ENCODE measurements around the gene SLCO2B1.

SLCO2B1 gene

GRCh38 chr11:75223954-75224643, 73.2 kb downstream of the SLCO2B1 start:
- DNase-seq (ENCODE audit: low read depth): no peak

GRCh38 chr11:75225794-75226193, 74.9 kb downstream of the SLCO2B1 start:
- DNase-seq (ENCODE audit: low read depth): no peak

- DNase-seq (ENCODE audit: low read depth): no peak
Measured at GRCh38 chr11:75229466-75229865, 78.6 kb downstream of the SLCO2B1 start.

- no peak for DNase-seq (ENCODE audit: low read depth)
Measured at GRCh38 chr11:75230621-75231020, 79.7 kb downstream of the SLCO2B1 start.

- no peak for DNase-seq (ENCODE audit: low read depth)
Measured at GRCh38 chr11:75233754-75234172, 82.9 kb downstream of the SLCO2B1 start.

GRCh38 chr11:75236062-75236461, 85.2 kb downstream of the SLCO2B1 start:
- no peak for DNase-seq (ENCODE audit: low read depth)

- DNase-seq (ENCODE audit: low read depth): no peak
Measured at GRCh38 chr11:75237050-75237449, 86.1 kb downstream of the SLCO2B1 start.

GRCh38 chr11:75238595-75239440, 87.9 kb downstream of the SLCO2B1 start:
- no peak for DNase-seq (ENCODE audit: low read depth)

- no peak for DNase-seq (ENCODE audit: low read depth)
Measured at GRCh38 chr11:75239531-75240290, 88.8 kb downstream of the SLCO2B1 start.

GRCh38 chr11:75240311-75241035, 89.6 kb downstream of the SLCO2B1 start, which contains the start of gene TPBGL:
TPBGL (plus strand) TSS chr11:75240774; CDS start chr11:75241050, 276 bp downstream.
- DNase-seq (ENCODE audit: low read depth): no peak

GRCh38 chr11:75241036-75241905, 90.4 kb downstream of the SLCO2B1 start:
- peak; percentile 60 for DNase-seq (ENCODE audit: low read depth)

- DNase-seq (ENCODE audit: low read depth): no peak
Measured at GRCh38 chr11:75241906-75242644, 91.2 kb downstream of the SLCO2B1 start.

GRCh38 chr11:75242722-75243600, 92.1 kb downstream of the SLCO2B1 start:
- DNase-seq (ENCODE audit: low read depth): no peak

- no peak for DNase-seq (ENCODE audit: low read depth)
Measured at GRCh38 chr11:75244052-75244814, 93.3 kb downstream of the SLCO2B1 start.

- DNase-seq (ENCODE audit: low read depth): no peak
Measured at GRCh38 chr11:75245356-75246005, 94.6 kb downstream of the SLCO2B1 start.

GRCh38 chr11:75246006-75246670, 95.2 kb downstream of the SLCO2B1 start:
- no peak for DNase-seq (ENCODE audit: low read depth)

- no peak for DNase-seq (ENCODE audit: low read depth)
Measured at GRCh38 chr11:75246671-75247350, 95.9 kb downstream of the SLCO2B1 start.
